NCI-H82 treated with DMSO at 0.1 percent for 48 hours (cell line): ENCODE results near the gene MTPN.

Experiments used
- DNase-seq: peaks from one replicate; lab custom pipeline; 2025; ENCODE audit not compliant: unreplicated experiment; lab: John Stamatoyannopoulos, UW

Gene MTPN

GRCh38 chr7:135990258-135990657 is 13.1 kb upstream of the MTPN start:
- no peak for DNase-seq

- no peak for DNase-seq
Observed at GRCh38 chr7:135981958-135982646, 4.9 kb upstream of the MTPN start.

- DNase-seq, result no peak
Observed at GRCh38 chr7:135980665-135981180, 3.6 kb upstream of the MTPN start.

- no peak for DNase-seq
Observed at GRCh38 chr7:135980012-135980551, 2.9 kb upstream of the MTPN start.

GRCh38 chr7:135979471-135980011 is 2.4 kb upstream of the MTPN start:
- DNase-seq, result no peak

GRCh38 chr7:135978624-135979023 is 1.5 kb upstream of the MTPN start:
- no peak for DNase-seq

- no peak for DNase-seq
Observed at GRCh38 chr7:135977742-135978066, 545 bp upstream of the MTPN start.

GRCh38 chr7:135976312-135977006 is 700 bp downstream of the MTPN start:
- no peak for DNase-seq

- no peak for DNase-seq
Observed at GRCh38 chr7:135975166-135975565, 2.0 kb downstream of the MTPN start.

- DNase-seq, result no peak
Observed at GRCh38 chr7:135974667-135975066, 2.5 kb downstream of the MTPN start.

GRCh38 chr7:135971366-135971725 is 5.8 kb downstream of the MTPN start:
- DNase-seq, result no peak

- no peak for DNase-seq
Observed at GRCh38 chr7:135970682-135971365, 6.3 kb downstream of the MTPN start.

GRCh38 chr7:135970045-135970444 is 7.1 kb downstream of the MTPN start:
- no peak for DNase-seq

- DNase-seq, result no peak
Observed at GRCh38 chr7:135966341-135967043, 10.7 kb downstream of the MTPN start.

- no peak for DNase-seq
Observed at GRCh38 chr7:135965602-135966001, 11.6 kb downstream of the MTPN start.

GRCh38 chr7:135964791-135965190 is 12.4 kb downstream of the MTPN start:
- no peak for DNase-seq

GRCh38 chr7:135964274-135964673 is 12.9 kb downstream of the MTPN start:
- no peak for DNase-seq

- DNase-seq, result no peak
Observed at GRCh38 chr7:135962802-135963201, 14.4 kb downstream of the MTPN start.

- no peak for DNase-seq
Observed at GRCh38 chr7:135960709-135961451, 16.3 kb downstream of the MTPN start.

GRCh38 chr7:135959646-135960363 is 17.4 kb downstream of the MTPN start:
- DNase-seq, result no peak
